Activated T-helper 1 cell treated with anti-CD3 and anti-CD28 coated beads, Interleukin-2, amount 50 U/mL, for 16 hours (primary cell): ENCODE measurements around the gene DHX34.
"Not testable (repeated sequence)": the region's sequence is repeated elsewhere in the genome, so short reads cannot be mapped to it uniquely, and the experiment has no call there.

Source experiments
- DNase-seq, 2 donors: peaks; one replicate each; pipeline ENCODE4 v3.0.0-alpha.2; 2020; ENCODE audit warnings: low read depth in 1 of 2, low spot score in 1 of 2

DHX34 gene, protein sequence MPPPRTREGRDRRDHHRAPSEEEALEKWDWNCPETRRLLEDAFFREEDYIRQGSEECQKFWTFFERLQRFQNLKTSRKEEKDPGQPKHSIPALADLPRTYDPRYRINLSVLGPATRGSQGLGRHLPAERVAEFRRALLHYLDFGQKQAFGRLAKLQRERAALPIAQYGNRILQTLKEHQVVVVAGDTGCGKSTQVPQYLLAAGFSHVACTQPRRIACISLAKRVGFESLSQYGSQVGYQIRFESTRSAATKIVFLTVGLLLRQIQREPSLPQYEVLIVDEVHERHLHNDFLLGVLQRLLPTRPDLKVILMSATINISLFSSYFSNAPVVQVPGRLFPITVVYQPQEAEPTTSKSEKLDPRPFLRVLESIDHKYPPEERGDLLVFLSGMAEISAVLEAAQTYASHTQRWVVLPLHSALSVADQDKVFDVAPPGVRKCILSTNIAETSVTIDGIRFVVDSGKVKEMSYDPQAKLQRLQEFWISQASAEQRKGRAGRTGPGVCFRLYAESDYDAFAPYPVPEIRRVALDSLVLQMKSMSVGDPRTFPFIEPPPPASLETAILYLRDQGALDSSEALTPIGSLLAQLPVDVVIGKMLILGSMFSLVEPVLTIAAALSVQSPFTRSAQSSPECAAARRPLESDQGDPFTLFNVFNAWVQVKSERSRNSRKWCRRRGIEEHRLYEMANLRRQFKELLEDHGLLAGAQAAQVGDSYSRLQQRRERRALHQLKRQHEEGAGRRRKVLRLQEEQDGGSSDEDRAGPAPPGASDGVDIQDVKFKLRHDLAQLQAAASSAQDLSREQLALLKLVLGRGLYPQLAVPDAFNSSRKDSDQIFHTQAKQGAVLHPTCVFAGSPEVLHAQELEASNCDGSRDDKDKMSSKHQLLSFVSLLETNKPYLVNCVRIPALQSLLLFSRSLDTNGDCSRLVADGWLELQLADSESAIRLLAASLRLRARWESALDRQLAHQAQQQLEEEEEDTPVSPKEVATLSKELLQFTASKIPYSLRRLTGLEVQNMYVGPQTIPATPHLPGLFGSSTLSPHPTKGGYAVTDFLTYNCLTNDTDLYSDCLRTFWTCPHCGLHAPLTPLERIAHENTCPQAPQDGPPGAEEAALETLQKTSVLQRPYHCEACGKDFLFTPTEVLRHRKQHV

DNA sequence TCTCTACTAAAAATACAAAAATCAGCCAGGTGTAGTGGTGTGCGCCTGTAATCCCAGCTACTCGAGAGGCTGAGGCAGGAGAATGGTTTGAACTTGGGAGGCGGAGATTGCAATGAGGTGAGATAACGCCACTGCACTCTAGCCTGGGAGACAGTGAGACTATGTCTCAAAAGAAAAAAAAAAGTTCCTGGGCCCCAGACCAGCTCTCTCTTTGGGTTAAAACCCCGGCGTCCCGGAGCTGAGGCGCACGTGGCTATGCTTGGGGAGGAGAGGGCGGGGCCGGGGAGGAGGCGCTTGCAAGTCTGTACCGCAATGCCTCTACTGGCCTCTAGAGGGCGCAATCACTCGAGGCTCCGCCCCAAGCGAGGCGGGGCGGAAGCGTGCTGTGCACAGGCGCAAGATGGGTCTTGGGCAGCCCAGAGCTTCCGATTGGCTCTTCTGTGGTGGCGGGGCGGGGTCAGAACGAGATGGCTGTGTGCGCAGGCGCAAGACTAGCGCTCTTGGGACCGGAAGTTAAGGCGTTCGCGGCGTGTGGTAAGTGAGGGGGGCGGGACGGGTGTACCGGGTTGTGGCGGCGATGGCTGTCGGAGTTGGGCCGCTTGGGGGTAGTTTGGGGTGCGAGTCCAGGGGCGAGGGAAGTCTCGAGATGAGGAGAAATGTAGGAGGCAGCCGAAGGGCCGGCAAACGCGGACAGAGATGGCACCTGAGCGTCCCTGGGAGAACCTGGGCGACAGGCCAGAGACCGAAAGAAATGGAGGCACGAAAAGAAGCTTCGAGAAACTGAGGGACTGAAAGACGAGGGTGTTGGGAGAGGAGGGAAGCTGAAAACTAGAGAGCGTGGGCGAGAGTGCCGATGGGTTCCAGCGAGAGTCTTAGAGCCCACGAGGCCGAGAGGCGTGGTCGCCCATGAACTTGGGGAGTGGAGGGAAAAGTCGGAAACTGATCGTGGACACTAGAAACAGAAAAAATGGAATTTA is at the start of gene DHX34:
TSS of gene DHX34 (plus strand) at position 497 of the 977 bp plus-strand sequence. CDS start 3,716 bp downstream, outside the sequence.
- DNase-seq: peak; percentile 98 to 99

DNA sequence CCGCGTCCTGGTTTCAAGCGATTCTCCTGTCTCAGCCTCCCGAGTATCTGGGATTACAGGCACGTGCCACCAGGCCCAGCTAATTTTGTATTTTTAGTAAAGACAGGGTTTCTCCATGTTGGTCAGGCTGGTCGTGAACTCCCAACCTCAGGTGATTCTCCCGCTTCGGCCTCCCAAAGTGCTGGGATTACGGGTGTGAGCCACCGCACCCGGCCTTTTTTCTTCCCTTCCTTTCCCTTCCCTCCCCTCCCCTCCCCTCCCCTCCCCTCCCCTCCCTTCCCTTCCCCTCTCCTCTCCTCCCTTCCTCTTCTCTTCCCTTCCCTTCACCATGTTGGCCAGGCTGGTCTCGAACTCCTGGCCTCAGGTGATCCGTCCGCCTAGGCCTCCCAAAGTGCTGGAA is 48.2 kb upstream of the DHX34 start:
- not testable (repeated sequence) for DNase-seq

DNA sequence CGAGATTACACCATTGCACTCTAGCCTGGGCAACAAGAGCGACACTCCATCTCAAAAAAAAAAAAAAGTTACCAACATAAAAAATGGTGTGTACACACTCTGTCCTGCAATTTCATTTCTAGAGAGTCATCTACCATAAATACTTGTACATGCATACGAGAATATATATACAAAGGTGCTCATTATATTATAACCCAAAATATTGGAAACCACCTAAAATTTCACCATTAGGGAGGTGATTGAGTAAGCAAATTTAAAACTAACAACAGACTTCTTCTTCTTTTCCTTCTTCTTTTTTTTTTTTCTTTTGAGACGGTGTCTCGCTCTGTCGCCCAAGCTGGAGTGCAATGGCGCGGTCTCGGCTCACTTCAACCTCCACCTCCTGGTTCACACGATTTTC is 46.9 kb upstream of the DHX34 start:
- DNase-seq: no peak

DNA sequence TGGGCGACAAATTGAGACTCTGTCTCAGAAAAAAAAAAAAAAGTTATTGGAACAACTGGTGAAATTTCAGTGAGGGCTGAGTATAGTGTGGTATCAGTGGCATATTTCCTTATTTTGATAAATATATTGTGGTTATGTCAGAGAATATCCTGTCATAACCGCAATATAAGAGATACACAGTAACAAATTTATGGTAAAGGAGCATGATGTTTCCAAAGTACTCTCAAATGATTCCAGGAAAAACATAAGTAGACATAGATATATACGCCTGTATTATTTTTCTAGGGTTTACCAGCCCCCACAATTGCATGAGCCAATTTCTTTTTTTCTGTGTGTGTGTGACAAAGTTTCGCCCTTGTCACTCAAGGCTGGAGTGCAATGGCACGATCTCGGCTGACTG is 45.1 kb upstream of the DHX34 start:
- DNase-seq: no peak

DNA sequence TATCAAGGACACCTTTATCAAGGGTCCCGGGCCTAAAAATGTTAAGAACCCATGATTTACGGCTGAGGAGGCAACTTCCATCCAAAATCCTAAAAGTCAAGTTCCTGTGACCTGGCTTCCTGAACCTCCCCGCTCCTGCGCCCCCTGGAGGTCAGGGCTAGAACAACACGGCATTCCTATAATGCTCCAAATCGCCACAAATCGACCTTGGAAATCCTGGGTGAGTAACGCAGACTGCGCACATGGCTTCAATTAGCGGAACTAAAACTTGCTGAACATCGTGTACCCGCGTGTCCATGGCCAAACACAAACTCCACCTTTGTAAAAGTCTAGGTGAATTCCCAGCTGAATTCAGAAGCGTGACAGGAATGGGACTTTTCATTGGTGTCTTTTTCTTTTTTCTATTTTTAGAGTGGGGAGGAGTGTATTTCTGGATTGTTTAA is 43.8 kb upstream of the DHX34 start:
- DNase-seq: peak; percentile 26 to 36

DNA sequence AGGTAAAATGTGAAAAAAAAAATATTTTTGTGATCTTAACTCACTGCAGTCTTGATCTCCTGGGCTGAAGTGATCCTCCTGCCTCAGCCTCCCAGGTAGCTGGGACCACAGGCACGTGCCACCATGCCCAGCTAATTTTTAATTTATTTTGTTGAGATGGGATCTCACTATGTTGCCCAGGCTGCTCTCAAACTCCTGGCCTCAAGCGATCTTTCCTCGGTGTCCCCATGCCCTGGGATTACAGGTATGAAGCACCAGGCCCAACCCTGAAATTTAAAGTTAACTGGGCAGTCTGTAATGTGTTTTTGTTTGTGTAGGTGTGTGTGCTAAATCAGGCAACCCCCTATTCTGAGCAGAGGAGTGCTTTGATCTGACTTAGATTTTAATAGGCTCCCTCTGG is 42.8 kb upstream of the DHX34 start:
- DNase-seq: no peak

DNA sequence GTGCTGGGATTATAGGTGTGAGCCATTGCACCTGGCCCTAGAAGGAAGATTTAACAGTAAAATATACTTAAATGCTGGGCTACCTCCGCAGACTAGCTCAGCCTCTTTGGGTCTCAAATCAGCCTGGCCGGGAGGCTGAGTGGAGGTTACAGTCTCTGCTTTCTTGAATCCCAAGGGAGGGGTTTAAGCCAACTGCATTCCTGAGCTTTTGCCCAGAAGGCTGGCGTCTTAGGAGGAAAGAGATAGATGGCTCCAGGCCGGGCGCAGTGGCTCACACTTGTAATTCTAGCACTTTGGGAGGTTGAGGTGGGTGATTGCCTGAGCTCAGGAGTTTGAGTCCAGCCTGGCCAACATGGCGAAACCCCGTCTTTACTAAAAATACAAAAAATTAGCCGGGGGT is 40.1 kb upstream of the DHX34 start:
- no peak for DNase-seq

DNA sequence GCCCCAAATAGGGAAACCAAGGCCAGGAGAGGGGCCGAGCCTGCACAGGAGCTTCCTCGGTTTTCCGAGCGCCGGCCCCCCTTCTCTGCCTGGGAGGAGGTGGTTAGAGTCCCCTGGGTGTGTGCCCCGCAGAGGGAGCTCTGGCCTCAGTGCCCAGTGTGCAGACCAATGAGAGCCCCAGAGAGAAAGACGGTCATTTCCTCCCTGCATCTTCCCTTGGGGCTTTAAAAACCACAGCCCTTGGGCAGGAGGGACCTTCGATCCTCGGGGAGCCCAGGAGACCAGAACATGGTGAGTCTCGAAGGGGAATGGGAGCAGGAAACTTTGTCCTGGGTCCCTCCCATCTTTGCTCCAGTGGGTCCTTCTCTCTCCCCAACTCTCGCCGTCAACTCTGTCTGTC is 39.5 kb upstream of the DHX34 start, which contains the start of gene C5AR1:
TSS of gene C5AR1 (plus strand) at position 254 of the 400 bp plus-strand sequence. CDS start at position 289, 35 bp downstream.
- DNase-seq: no peak

DNA sequence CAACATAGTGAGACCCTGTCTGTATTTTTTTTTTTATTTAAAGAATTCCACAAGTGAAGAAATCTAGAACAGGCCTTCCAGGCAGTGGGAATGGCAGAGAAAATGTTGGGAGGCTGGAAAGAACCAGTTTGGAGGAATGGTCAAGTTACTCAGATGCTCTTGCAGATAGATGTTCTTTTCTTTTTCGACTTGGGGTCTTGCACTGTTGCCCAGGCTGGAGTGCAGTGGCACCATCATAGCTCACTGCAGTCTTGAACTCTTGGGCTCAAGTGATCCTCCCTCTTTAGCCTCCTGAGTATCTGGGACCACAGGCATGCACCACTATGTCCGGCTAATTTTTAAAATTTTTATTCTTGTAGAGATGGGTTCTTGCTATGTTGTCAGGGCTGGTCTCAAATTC is 38.8 kb upstream of the DHX34 start:
- DNase-seq: no peak

DNA sequence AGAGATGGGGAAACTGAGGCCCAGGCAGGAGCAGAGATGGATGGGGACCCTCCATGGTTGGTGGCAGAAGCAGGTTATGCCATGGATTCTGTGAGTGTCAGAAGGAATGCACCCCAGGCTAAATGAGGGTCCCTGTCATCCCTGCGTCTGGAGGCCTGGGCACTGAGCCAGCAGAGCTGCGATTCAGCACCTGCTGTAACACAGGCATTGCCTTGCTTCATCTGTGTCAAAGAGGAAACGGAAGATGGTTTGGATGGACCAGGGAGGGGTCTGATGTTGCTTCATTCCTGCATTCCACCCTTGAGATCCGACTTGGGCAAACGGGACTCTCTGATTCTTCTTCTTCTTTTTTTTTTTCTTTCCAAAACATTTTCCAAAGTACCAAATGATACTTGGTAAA is 38.3 kb upstream of the DHX34 start:
- no peak for DNase-seq

DNA sequence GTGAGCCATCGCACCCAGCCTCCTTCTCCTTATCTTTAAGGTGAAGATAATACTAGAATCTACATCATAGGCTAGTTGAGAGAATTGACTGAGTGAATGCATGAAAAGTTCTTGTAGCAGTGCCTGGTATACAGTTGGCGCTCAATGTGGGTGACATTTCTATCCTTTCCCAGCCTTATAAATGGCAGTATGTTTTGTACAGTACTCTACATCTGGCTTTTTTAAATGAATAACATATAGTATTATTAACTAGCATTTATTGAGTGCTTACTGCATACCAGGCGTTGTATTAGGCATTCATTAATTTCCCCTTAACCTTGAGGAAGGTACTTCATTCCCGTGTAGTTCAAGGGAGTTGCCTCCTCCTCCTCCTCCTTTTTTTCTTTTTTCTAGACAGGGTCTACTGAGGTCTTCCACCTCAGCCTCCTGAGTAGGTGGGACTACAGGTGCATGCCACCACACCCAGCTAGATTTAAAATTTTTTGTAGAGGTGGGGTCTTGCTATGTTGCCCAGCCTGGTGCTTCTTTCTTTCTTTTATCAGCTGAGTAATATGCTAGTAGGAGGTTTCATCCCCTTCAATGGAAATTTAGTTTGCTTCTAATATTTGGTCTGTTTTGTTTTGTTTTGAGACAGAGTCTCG is 36.6 kb upstream of the DHX34 start:
- DNase-seq: no peak

DNA sequence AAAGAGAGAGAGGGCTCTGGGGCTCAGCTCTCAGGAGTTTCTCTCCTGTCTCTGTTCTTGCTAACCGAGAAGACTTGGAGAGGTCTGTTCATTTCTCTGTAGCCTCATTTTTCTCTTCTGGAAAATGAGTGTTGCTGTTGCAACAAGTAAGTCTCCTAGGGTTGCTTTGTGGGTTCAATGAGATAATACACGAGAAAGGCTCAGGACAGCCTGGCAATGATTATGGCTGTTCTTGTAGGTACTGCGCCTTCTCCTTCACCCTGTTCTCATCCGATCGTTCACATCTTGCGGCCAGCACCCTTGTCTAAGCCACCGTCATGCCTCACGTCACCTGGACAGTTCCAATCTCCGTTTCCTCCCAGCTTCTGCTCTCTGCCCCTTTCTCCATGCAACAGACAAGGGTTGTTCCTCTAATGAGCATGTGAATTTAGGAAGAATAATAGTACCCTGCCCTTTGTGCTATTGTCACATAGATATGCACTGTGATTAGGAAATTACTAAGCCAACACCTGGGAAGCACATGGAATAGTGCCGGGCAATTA is 35.3 kb upstream of the DHX34 start:
- DNase-seq: no peak

DNA sequence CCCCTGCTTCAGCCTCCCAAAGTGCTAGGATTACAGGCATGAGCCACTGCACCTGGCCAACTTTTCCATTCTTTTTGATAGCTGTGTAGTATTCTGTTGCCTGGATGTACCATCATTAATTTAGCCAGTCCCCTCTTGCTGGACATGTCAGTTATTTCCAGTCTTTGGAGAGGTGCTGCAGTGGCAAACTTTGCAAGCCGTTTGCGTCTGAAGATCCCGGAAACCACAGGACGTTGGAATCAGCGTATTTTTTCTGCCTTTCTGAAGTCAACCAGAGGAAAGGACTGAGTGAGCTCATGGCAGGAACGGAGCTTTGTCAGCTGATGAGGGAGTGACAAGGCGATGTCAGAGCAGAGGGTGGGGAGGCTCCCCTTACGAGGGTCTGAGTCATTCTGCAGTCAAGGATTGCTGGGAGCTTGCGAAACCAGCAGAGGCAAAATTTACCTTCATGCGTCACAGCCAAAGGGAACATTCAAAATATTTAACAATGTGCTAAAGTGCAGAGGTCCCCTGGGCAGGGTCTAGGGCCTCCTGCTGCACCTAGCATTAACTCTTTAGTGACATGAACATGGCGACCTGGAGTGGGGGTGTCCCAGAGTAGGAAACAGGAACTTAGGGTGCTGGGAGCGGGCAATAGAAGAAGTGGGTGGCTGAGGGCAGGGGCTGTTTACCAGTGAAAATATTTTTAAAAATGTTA is 33.8 kb upstream of the DHX34 start:
- no peak for DNase-seq

DNA sequence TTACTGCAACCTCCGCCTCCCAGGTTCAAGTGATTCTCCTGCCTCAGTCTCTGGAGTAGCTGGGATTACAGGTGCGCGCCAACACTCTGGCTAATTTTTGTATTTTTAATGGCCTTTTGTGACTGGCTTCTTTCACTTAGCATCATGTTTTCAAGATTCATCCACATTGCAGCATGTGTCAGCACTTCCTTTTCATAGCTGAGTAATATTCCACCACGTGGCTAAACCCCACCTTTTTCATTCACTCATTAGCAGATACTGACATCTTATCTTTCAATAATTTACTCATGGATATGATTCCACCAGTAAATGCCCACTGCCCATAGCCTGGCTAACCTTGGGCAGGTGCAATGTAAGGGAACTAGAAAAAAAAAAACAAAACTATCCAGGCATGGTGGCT is 32.6 kb upstream of the DHX34 start:
- no peak for DNase-seq

DNA sequence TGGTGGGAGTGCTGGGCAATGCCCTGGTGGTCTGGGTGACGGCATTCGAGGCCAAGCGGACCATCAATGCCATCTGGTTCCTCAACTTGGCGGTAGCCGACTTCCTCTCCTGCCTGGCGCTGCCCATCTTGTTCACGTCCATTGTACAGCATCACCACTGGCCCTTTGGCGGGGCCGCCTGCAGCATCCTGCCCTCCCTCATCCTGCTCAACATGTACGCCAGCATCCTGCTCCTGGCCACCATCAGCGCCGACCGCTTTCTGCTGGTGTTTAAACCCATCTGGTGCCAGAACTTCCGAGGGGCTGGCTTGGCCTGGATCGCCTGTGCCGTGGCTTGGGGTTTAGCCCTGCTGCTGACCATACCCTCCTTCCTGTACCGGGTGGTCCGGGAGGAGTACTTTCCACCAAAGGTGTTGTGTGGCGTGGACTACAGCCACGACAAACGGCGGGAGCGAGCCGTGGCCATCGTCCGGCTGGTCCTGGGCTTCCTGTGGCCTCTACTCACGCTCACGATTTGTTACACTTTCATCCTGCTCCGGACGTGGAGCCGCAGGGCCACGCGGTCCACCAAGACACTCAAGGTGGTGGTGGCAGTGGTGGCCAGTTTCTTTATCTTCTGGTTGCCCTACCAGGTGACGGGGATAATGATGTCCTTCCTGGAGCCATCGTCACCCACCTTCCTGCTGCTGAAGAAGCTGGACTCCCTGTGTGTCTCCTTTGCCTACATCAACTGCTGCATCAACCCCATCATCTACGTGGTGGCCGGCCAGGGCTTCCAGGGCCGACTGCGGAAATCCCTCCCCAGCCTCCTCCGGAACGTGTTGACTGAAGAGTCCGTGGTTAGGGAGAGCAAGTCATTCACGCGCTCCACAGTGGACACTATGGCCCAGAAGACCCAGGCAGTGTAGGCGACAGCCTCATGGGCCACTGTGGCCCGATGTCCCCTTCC is 28.9 kb upstream of the DHX34 start:
- DNase-seq: no peak

DNA sequence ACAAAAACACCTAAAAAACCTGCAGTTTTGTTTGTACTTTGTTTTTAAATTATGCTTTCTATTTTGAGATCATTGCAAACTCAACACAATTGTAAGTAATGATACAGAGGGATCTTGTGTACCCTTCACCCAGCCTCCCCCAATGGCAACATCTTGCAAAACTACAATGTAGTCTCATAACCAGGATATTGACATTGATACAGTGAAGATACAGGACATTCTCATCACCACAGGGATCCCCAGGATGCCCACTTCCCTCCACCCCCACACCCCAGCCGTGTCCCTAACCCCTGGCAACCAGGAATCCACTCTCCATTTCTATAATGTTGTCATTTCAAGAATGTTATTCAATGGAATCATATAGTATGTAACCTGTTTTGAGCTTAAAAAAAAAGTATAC is 27.5 kb upstream of the DHX34 start:
- DNase-seq: no peak

DNA sequence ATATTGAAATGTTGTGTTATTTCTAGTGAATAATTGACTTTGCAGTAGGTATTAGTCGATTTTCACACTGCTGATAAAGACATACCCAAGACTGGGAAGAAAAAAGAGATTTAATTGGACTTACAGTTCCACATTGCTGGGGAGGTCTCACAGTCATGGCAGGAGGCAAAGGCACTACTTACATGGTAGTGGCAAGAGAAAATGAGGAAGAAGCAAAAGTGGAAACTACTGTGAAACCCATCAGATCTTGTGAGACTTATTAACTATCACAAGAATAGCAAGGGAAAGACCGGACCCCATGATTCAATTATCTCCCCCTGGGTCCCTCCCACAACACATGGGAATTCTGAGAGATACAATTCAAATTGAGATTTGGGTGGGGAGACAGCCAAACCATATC is 27.1 kb upstream of the DHX34 start:
- no peak for DNase-seq

DNA sequence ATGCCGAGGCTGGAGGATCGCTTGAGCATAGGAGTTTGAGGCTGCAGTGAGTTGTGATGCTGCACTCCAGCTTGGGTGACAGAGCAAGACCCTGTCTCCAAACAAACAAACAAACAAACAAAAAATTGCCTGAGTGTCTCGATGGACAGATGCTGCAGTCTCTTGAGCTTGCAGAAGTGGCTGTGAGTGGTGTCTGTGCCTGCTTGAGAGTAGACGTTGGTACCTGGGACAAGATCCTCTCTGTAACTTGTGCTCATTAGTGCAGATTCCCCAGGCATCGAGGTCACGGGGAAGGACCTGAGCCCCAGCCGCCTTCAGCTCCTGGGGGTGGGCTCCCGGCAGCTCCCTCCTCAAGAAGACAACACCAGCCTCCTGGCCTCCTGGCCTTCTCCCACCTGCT is 25.7 kb upstream of the DHX34 start:
- DNase-seq: no peak
